Stimulated activated CD4-positive, alpha-beta T cell treated with anti-CD3 and anti-CD28 coated beads, Interleukin-15, amount 100 ng/mL, for 24 hours (primary cell): Measurements from ENCODE around the gene LSAMP.

ENCODE experiments used
- DNase-seq: peaks from one replicate; pipeline ENCODE4 v3.0.0-alpha.2; 2020

The LSAMP gene

DNA sequence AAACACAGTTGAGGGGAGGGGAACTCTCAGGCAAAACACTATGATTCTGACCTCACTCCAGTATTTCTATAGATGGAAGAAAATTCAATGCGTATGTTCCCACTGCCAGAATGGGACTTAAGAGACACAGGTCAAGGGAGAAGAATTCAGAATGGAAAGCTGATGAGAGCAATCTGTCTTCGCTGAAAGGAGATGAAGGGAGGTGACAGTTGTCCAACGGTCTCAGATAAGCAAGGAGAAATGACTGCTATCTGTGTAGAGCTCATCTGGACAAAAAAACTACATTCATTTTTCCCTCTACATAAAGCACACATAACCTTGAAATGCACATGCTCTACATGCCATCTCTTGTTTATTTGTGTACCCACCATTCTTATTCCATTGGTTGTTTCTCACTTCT, 405.1 kb downstream of the LSAMP start:
- no peak for DNase-seq

- DNase-seq, result no peak
Measured at GRCh38 chr3:116039651-116039985, 405.7 kb downstream of the LSAMP start.

DNA sequence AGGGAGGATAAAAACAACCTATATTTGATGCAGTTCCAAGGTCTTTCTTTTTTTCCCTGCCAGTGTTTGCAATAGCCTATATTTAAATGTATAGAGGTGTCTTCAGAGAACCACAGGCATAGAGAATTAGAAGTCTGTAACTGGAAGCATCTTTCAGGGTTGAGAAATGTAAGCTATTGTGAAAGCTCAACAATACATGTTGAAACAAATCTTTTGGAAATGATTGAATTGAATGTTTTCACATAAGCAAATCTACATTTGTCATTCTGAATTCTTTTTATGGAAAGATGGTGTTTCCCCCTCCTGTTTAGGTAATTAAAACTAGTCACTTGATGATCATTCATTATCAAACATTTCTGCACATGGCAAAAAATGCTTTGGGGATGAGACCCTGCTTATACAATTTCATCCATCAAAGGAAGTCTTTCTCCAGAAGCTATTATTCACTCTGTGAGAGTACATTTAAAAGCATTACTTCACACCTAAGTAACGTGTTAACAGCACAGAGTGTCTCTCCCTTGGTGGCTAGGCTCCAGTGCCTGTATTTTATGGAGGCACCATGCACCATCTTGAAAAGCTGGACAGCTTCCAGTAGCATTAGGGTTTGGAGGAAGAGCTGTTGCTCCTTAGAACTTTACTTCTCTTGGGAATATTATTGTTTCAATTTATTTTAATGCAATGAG, 406.2 kb downstream of the LSAMP start:
- no peak for DNase-seq

GRCh38 chr3:116037954-116038911, 407.1 kb downstream of the LSAMP start:
- no peak for DNase-seq

DNA sequence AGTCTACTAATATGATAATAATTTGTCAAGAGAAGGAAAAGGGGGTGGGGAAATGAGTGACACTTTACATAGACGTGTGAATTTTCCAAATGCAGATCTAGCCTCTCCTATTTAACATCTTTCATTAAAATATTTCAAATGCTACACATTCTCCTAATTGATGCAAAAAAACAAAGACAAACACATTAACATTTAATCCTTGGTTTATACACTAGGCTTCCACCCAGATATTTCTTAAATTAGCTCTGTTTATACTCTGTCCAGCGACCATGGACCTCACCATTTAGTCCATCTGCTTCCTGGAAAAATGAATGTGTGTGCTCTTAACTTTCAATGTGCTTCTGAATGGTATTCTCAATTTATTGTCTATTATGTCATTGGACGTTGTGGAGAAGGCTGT, 409.9 kb downstream of the LSAMP start:
- no peak for DNase-seq

- no peak for DNase-seq
Measured at GRCh38 chr3:116034794-116035193, 410.5 kb downstream of the LSAMP start.

DNA sequence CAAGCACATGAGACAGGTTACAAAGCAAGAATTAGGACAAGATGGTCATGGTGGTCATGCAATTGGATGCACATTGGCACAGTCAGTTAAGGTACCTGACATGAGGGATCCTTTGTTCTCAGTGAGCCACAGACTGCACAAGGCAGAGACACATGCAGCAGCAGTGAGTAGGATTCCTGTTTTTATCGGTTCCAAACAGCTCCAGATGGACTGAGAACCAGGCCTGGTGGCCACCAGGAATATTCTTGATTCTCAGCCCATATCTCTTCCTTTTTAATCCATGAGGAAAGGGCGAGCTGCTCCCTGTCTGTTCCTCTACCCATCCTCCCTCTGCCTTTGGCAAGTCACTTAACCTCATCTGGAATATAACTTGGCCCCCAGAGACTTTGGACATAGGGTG, 411.2 kb downstream of the LSAMP start:
- no peak for DNase-seq

DNA sequence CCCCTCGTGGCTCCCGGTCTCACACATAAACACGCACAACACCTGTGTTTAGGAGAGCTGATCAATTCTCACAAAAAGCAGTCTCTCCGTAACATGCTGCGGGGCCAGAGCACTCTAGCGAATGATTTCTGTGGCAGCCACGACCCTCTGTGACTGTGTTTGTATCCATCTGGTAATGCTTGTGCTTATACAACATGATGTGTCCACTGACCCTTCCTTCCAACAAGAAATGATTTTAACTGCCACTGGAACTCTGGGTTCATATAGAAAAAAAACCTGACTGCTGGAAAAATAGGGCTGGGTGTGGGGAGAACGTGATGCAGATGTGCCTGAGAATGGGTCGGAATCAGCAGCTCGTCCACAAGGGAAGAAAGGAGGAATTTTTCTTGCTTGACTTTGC, 411.8 kb downstream of the LSAMP start:
- DNase-seq, result no peak

DNA sequence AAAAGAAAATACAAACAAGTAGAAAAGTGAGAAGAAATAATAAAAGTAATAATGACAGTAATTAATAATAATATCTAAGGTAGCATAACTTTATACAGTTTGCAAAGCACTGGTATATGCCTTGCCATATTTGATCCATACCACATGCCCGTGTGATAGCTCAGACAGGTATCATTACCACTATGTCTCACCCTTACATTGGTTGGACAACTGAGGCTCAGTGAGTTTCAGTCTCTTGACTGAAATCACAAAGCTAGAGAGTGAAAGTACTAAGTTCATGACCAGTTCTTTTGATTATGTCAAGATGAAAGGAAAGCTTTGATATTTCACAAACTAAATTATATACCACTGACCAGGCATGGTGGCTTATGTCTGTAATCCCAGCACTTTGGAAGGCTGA, 413.1 kb downstream of the LSAMP start:
- no peak for DNase-seq

DNA sequence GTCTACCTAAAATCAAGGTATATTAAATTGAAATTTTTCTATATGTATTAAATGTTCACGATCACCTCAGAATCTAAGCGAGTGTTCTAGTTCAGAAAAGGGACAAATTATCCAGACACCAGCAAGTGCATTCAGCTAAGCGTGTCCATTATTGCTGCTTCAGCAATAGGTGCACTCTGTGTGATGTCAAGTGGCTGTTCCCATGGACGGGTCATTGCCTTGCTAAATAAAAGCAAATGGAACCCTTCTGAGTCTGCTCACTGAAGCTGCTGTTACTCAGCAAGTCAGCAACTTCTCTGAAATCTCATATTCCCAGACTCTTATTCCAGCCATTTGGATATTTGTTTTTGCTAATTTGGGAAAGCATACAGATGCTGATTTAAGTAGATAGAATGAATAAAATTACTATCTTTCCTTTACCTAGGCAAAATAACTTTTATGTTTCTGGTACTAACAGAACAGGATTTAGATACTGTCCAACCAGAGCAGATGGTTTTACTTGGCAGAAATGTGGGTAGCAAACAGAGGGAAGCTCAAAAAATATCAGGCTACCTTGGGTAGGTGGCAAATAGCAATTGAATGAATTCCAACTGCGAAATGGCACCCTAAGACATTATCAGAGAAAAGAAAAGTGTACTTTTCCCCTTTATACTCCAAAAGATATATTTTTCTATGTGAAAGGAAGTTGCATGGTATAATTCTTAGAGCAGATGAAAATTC, 415.0 kb downstream of the LSAMP start:
- DNase-seq, result no peak

DNA sequence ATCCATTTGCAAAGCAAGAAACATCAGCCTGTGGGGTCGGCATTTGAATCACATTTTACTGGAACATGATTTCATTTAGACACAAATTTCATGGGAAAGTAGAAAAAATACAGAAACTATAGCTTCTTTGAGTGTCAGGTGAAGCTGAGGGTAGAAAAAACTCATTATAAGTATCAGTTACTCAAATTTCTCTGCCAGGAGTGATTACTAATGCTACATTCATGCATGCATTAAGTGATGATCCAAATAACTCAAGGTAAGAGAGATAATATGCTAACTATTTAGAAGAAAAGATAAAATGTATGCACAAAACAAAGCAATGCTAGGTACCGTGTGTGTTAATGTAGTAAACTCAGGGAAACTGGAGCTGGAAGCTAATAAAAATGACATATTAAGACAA, 416.0 kb downstream of the LSAMP start:
- DNase-seq, result no peak

DNA sequence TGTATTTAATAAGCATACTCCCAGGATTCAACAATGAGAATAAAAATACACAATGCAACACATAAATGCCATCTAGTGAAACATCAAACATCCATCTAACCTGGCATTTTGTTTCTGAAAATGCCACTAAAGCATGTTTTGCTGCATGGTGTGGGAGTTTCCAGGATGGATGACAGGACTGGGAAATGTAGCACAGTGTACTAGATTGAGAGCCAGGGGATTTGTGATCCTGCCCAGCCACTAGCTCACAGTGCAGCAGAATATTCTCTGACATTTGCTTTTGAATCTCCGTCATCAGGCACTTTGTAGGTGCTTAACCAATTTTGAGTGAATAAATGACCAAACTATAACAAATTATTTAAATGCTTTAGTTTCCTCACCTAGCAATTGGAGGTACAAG, 417.1 kb downstream of the LSAMP start:
- no peak for DNase-seq

GRCh38 chr3:116020989-116021388, 424.3 kb downstream of the LSAMP start:
- no peak for DNase-seq

DNA sequence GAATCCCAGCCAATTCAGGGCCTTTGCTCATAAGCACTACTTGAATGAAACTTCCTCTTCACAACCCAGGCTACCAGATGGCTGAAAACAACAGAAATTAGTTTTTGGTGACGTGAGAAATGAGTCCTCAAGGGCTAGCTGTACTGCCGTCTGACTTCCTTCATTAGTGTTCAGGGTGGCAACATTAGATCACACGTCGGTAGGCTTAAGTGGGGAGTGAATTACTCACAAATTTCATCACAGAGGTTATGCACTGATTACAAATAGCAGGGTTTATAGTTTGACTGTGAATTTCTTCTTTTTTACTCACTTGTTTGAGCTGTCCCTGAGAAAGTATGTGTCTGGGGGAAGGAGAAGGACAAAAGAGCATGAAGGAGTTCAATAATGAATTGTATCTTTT, 424.8 kb downstream of the LSAMP start:
- DNase-seq, result no peak

DNA sequence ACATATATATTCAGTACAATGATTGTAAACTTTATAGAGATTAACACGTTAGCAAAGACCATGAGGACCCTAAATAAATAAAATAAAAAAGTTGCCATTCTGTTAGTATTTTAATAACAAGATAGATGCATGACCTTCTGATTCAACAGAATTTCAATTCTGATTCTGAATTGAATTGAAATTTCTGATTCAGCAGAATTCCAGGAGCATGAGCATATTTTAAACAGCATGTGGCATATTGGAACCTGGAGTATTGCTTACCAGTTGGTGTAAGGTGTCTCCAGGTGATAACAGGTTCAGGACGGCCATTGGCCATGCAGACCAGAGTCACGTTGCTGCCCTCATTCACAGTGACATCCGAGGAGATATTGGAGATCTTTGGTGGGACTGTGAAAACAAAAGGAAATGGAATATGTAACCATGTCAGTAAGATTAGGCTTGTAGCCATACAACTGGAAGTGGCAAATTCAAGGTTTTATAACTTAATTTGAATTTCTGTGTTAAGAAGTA, 426.0 kb downstream of the LSAMP start:
- no peak for DNase-seq

DNA sequence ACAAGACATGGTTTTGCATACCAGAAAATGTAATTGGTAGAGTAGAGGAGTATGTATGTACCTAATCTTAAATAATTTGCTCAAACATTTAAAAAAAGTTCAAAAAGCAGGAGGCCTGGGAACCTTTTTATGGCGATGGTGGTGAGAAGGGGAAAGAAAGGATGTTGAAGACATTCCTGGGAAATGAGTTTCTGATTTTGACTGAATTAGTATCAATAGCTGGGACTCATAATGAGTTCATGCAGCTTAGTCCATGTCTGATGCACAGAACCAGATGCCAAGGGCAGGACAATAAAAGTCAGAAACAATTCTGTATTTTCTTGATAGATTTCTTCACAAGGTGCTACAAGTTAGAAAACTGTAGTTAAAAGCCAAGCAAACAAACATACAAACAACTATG, 426.6 kb downstream of the LSAMP start:
- DNase-seq, result no peak

DNA sequence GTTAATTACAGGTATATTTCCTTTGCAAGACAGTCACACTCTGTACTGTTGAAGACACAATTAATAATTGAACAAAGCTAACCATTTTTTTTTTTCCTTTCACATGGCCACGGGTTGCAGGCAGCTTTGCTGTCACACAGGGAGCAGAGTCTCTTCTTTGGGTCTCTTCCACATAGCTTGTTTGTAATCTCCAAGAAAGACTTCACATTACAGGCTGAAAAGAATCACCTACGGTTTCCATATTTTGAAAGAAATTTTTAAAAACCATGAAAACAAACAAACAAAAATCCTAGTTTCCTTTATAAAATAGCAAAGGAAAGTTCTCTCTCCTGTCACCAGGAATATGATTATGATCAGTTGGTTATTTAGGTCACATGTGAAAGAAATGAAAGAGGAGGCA, 429.4 kb downstream of the LSAMP start:
- no peak for DNase-seq

GRCh38 chr3:116007000-116007399, 438.3 kb downstream of the LSAMP start:
- no peak for DNase-seq

GRCh38 chr3:116005404-116005803, 439.9 kb downstream of the LSAMP start:
- DNase-seq, result no peak

GRCh38 chr3:116002235-116002634, 443.1 kb downstream of the LSAMP start:
- no peak for DNase-seq

DNA sequence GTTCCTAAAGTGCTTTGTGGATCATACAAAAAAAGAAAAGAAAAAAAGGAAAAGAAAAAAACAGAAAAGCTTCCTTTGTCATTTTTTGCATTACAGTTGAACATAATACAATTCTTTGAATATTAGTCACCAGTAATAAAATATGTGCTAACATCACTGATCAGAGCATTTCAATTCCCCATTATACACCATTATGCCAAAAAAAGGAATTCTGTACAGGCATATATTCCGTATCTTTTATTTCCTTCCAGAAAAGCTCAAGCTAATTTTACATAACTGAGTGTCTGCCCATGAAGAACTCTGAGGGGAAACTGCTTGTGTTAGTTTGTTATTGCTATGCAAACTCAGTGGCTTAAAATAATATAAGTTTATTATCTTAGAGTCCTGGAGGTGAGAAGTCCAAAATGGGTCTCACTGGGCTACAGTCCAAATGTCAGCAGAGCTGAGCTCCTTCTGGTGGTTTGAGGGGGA, 444.1 kb downstream of the LSAMP start:
- DNase-seq, result no peak

- DNase-seq, result no peak
Measured at GRCh38 chr3:116000311-116000710, 445.0 kb downstream of the LSAMP start.

- no peak for DNase-seq
Measured at GRCh38 chr3:115999613-116000012, 445.7 kb downstream of the LSAMP start.
